ENCODE measurements around the gene TM4SF5.

DNA sequence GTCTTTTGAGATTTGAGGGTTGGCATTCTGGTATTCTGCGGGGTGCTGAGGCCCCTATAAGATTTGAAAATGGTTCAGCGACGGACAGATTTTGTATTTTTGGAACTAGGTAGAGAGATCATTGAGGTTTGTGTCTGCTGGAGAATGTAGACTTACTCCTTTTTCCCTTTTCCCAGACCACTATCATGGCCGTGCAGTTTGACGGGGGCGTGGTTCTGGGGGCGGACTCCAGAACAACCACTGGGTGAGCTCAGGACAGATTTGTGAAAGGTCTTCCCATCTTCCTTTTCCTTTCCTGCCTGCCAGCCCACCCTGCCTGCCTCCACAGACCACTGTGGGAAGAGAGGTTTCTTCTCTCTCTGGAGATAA is 24.9 kb downstream of the TM4SF5 start:
- TF ChIP-seq POLR2A (IDR thresholded peaks at IDR 0.05; ENCODE audit: low read length) (no peak), GATA1 (IDR thresholded peaks at IDR 0.05; ENCODE audit: low read depth, low read length) (no peak)
